HepG2 (cell line): Measurements from ENCODE around the gene HNRNPA1. TPM values are rescaled to one million over a fixed set of nuclear protein-coding genes. Genes with fewer than 3 reads are reported as not detected.

Source experiments
- IKZF1 ChIP-seq: fragments of 450-650 bp; IDR thresholded peaks from 2 replicates; pipeline ENCODE4 v1.7.1; 2016
- IRX3 ChIP-seq: sonication (generic); formaldehyde crosslinking; IDR thresholded peaks from 2 replicates; pipeline ENCODE4 v1.8.1; 2023; ENCODE audit warnings: mild to moderate bottlenecking, low read depth, missing genetic modification reagents, borderline replicate concordance
- PCBP2 ChIP-seq: fragments of 200-400 bp; formaldehyde crosslinking; optimal IDR thresholded peaks from 2 replicates; pipeline ENCODE3; 2018; ENCODE audit warnings: low read length, low read depth; ENCODE audit not compliant: poor library complexity, severe bottlenecking
- SETDB1 ChIP-seq: sonication (generic); formaldehyde crosslinking; IDR thresholded peaks from 2 replicates; pipeline ENCODE4 v1.5.1; 2020; ENCODE audit warnings: missing genetic modification reagents, mild to moderate bottlenecking, borderline replicate concordance
- ZBTB14 ChIP-seq: sonication (generic); formaldehyde crosslinking; IDR thresholded peaks from 2 replicates; pipeline ENCODE4 v1.4.0; 2020; ENCODE audit warnings: missing genetic modification reagents
- ZBTB40 ChIP-seq, 2 experiments: fragments of 450-650 bp in 1 of 2; sonication (generic) in 1 of 2; formaldehyde crosslinking in 1 of 2; IDR thresholded peaks; 2 replicates each; pipeline versions ENCODE4 v1.6.1 to v1.8.0; 2016 to 2022; ENCODE audit warnings: antibody characterized with exemption in 1 of 2, mild to moderate bottlenecking in 1 of 2, missing genetic modification reagents in 1 of 2
- ZIK1 ChIP-seq: sonication (generic); formaldehyde crosslinking; IDR thresholded peaks from 2 replicates; pipeline ENCODE4 v1.5.0; 2020; ENCODE audit warnings: mild to moderate bottlenecking, low read depth, missing genetic modification reagents, borderline replicate concordance
- ZNF253 ChIP-seq: sonication (generic); formaldehyde crosslinking; IDR thresholded peaks from 2 replicates; pipeline ENCODE4 v1.8.0; 2022; ENCODE audit warnings: mild to moderate bottlenecking, missing genetic modification reagents, borderline replicate concordance
- ZNF460 ChIP-seq: sonication (generic); formaldehyde crosslinking; IDR thresholded peaks from 2 replicates; pipeline ENCODE4 v1.5.1; 2020; ENCODE audit warnings: missing genetic modification reagents, mild to moderate bottlenecking, borderline replicate concordance
- ZNF510 ChIP-seq: sonication (generic); formaldehyde crosslinking; IDR thresholded peaks from 2 replicates; pipeline ENCODE4 v1.4.0; 2020; ENCODE audit warnings: low read depth, mild to moderate bottlenecking, missing genetic modification reagents
- ZNF577 ChIP-seq: sonication (generic); formaldehyde crosslinking; IDR thresholded peaks from 2 replicates; pipeline ENCODE4 v1.4.0; 2020; ENCODE audit warnings: mild to moderate bottlenecking, low read depth, missing genetic modification reagents, borderline replicate concordance
- polyA plus RNA-seq, 8 experiments: library from polyadenylated mRNA; depleted of rRNA in 3 of 8; stranded (reverse) in 7 of 8; unstranded in 1 of 8; fragments of >200 nt; fragmentation: Illumina TruSeq in 4 of 8; extraction: Trizol in 4 of 8; gene quantifications; 2 replicates each; pipeline versions ENCODE4 v1.2.1 to v1.2.3, GENCODE V29; 2011 to 2016; ENCODE audit warnings: low read depth in 4 of 8, missing spikeins in 1 of 8, mixed read lengths in 1 of 8; ENCODE audit not compliant: insufficient read depth in 1 of 8
- total RNA-seq, 5 experiments: library from RNA; depleted of rRNA; stranded (reverse); fragments of >200 nt; fragmentation: Illumina TruSeq; extraction: Trizol; gene quantifications; 2 replicates each; pipeline ENCODE4 v1.2.3, GENCODE V29; 2016; ENCODE audit warnings: low read depth in 1 of 5
- TF ChIP-seq, protein P1 (sequence below): sonication (generic); formaldehyde crosslinking; IDR thresholded peaks from 2 replicates; pipeline ENCODE4 v1.4.0; 2020; ENCODE audit warnings: missing genetic modification reagents
- TF ChIP-seq, protein P2 (sequence below): sonication (generic); formaldehyde crosslinking; IDR thresholded peaks from 2 replicates; pipeline ENCODE4 v1.8.1; 2022; ENCODE audit warnings: low read depth, mild to moderate bottlenecking, missing genetic modification reagents

Gene HNRNPA1
- total and polyA plus RNA-seq, 2 of the 13 experiments (the other 11 are each of a cell fraction or from before 2014, with no cell fraction given), result 535 to 1,820 TPM

GRCh38 chr12:54304187-54304810 is 23.8 kb downstream of the HNRNPA1 start (continued):
- no peak for TF ChIP-seq ZBTB40 (IDR thresholded peaks at IDR 0.05)
- no peak for TF ChIP-seq ZBTB40 (CRISPR knock-in tag; IDR thresholded peaks at IDR 0.05)
- TF ChIP-seq ZBTB14 (CRISPR knock-in tag), result no peak
- no peak for TF ChIP-seq ZNF253 (CRISPR knock-in tag)
- TF ChIP-seq IRX3 (CRISPR knock-in tag), result no peak
- TF ChIP-seq IKZF1, result no peak
- TF ChIP-seq ZNF460 (CRISPR knock-in tag), result no peak
- TF ChIP-seq PCBP2, result no peak
- no peak for TF ChIP-seq ZNF577 (CRISPR knock-in tag)
- TF ChIP-seq, protein P1, sequence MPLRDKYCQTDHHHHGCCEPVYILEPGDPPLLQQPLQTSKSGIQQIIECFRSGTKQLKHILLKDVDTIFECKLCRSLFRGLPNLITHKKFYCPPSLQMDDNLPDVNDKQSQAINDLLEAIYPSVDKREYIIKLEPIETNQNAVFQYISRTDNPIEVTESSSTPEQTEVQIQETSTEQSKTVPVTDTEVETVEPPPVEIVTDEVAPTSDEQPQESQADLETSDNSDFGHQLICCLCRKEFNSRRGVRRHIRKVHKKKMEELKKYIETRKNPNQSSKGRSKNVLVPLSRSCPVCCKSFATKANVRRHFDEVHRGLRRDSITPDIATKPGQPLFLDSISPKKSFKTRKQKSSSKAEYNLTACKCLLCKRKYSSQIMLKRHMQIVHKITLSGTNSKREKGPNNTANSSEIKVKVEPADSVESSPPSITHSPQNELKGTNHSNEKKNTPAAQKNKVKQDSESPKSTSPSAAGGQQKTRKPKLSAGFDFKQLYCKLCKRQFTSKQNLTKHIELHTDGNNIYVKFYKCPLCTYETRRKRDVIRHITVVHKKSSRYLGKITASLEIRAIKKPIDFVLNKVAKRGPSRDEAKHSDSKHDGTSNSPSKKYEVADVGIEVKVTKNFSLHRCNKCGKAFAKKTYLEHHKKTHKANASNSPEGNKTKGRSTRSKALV (CRISPR knock-in tag), result no peak
- no peak for TF ChIP-seq ZNF510 (CRISPR knock-in tag)
- TF ChIP-seq, protein P2, sequence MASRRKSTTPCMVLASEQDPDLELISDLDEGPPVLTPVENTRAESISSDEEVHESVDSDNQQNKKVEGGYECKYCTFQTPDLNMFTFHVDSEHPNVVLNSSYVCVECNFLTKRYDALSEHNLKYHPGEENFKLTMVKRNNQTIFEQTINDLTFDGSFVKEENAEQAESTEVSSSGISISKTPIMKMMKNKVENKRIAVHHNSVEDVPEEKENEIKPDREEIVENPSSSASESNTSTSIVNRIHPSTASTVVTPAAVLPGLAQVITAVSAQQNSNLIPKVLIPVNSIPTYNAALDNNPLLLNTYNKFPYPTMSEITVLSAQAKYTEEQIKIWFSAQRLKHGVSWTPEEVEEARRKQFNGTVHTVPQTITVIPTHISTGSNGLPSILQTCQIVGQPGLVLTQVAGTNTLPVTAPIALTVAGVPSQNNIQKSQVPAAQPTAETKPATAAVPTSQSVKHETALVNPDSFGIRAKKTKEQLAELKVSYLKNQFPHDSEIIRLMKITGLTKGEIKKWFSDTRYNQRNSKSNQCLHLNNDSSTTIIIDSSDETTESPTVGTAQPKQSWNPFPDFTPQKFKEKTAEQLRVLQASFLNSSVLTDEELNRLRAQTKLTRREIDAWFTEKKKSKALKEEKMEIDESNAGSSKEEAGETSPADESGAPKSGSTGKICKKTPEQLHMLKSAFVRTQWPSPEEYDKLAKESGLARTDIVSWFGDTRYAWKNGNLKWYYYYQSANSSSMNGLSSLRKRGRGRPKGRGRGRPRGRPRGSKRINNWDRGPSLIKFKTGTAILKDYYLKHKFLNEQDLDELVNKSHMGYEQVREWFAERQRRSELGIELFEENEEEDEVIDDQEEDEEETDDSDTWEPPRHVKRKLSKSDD (CRISPR knock-in tag), result no peak
- TF ChIP-seq SETDB1 (CRISPR knock-in tag), result no peak
- TF ChIP-seq ZIK1 (CRISPR knock-in tag), result no peak
